GM21515 (cell line): Measurements from ENCODE around the gene SASH3.
"Not testable (repeated sequence)": the region's sequence is repeated elsewhere in the genome, so short reads cannot be mapped to it uniquely, and the experiment has no call there.

ENCODE experiments used
- ATAC-seq: cut with Tn5 transposase; IDR thresholded peaks from one replicate; pipeline ENCODE4 v1.9.1; 2021; ENCODE audit not compliant: unreplicated experiment

SASH3 gene

GRCh38 chrX:129779747-129780146 is at the start of gene SASH3:
TSS of gene SASH3 (plus strand) at chrX:129779949. CDS start at chrX:129780098, 149 bp downstream.
- peak; percentile 34 for ATAC-seq

- no peak for ATAC-seq
These were observed 48.5 kb upstream of the SASH3 start for GRCh38 chrX:129731228-129731627.

- no peak for ATAC-seq
These were observed 46.9 kb upstream of the SASH3 start for GRCh38 chrX:129732857-129733256.

- ATAC-seq: no peak
These were observed 46.4 kb upstream of the SASH3 start for GRCh38 chrX:129733335-129733734.

- no peak for ATAC-seq
These were observed 43.3 kb upstream of the SASH3 start for GRCh38 chrX:129736491-129736890.

GRCh38 chrX:129737916-129738315 is 41.8 kb upstream of the SASH3 start:
- ATAC-seq: no peak

- no peak for ATAC-seq
These were observed 41.1 kb upstream of the SASH3 start, which contains the start of gene XPNPEP2 for GRCh38 chrX:129738466-129739308. TSS of gene XPNPEP2 (plus strand) at chrX:129738979. CDS start at chrX:129739214, 235 bp downstream.

GRCh38 chrX:129739578-129739977 is 40.2 kb upstream of the SASH3 start:
- no peak for ATAC-seq

GRCh38 chrX:129741880-129742758 is 37.6 kb upstream of the SASH3 start:
- ATAC-seq: no peak

- ATAC-seq: not testable (repeated sequence)
These were observed 37.0 kb upstream of the SASH3 start for GRCh38 chrX:129742759-129743152.

- ATAC-seq: no peak
These were observed 35.9 kb upstream of the SASH3 start for GRCh38 chrX:129743821-129744220.

- no peak for ATAC-seq
These were observed 34.9 kb upstream of the SASH3 start for GRCh38 chrX:129744861-129745321.

- ATAC-seq: no peak
These were observed 32.9 kb upstream of the SASH3 start for GRCh38 chrX:129746557-129747470.

GRCh38 chrX:129747533-129747932 is 32.2 kb upstream of the SASH3 start:
- ATAC-seq: no peak

- ATAC-seq: no peak
These were observed 31.4 kb upstream of the SASH3 start for GRCh38 chrX:129748305-129748704.

GRCh38 chrX:129749069-129749468 is 30.7 kb upstream of the SASH3 start:
- no peak for ATAC-seq

GRCh38 chrX:129750971-129751370 is 28.8 kb upstream of the SASH3 start:
- no peak for ATAC-seq

- no peak for ATAC-seq
These were observed 25.4 kb upstream of the SASH3 start for GRCh38 chrX:129754056-129755024.
